ENCODE data around the gene NUDCD3. TPM values are rescaled to one million over a fixed set of nuclear protein-coding genes. Genes with fewer than 3 reads are reported as not detected.

NUDCD3 gene
- total RNA-seq, 1 donor from 2014 or later = 86.8 TPM

DNA sequence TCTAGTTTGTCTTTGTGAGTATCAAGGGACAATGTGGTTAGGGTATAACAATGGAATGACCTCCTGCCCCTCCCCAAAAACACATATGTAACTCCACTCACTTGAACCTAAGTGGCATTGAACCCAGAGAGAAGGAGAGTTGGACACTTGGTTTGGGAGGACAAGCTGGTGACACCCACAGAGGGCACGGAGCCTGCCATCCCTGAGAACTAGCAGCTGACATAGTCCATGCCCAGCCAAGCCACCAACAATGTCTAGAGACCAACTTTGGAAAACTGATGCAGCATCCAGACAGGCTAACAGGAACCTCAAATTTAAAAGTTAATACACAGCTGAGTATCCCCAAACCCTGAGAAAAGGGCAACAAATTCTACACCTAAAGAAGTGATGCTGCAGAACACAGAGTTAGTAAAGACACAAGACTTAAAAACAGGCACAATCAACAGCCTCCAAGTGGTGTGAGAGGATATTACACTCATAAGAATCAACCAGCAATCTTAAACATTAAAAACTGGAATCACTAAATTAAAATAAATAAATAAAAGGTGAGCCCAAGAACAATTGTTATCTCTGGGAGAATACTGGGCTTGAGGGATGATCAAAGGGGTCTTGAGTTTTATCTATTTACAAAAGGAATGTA lies 27.2 kb downstream of the NUDCD3 start:
- Histone ChIP-seq H3K79me2 (ENCODE audit: insufficient read depth, low read length) (peaks cover 77% of the 10 kb centered on the region), H3K9me3 (ENCODE audit: insufficient read depth, low read depth, low read length) (no peaks in the 10 kb centered on the region), H3K36me3 (ENCODE audit: insufficient read depth, low read length) (peaks cover 4% of the 10 kb centered on the region), H3K4me3 (ENCODE audit: insufficient read depth, low read depth, low read length) (no peak overlapping the region), H3K27ac (ENCODE audit: low read depth, low read length) (no peak overlapping the region), H3K27me3 (ENCODE audit: insufficient read depth, low read length) (no peaks in the 10 kb centered on the region), H3K4me2 (ENCODE audit: low read length) (no peak overlapping the region), H4K20me1 (ENCODE audit: insufficient read depth, low read length) (peaks cover 40% of the 10 kb centered on the region), H3K9ac (ENCODE audit: low read length) (no peak overlapping the region), H2AFZ (ENCODE audit: low read depth, low read length) (no peak overlapping the region), H3K4me1 (ENCODE audit: insufficient read depth, low read length) (peaks cover 26% of the 10 kb centered on the region)
- no peaks in the 10 kb centered on the region for H3K27me3 Mint-ChIP-seq (ENCODE audit: low read depth, unreplicated experiment)
- H3K4me1 Mint-ChIP-seq (ENCODE audit: low read depth, unreplicated experiment) = peaks cover 32% of the 10 kb centered on the region
- peaks cover 18% of the 10 kb centered on the region for H3K36me3 Mint-ChIP-seq (ENCODE audit: low read depth, unreplicated experiment)
- no peak overlapping the region for H3K4me3 Mint-ChIP-seq (ENCODE audit: unreplicated experiment)
- FAIRE-seq (no peak), DNase-seq (ENCODE audit: low read depth) (no peak)
- H3K27ac Mint-ChIP-seq (ENCODE audit: unreplicated experiment) = no peak overlapping the region
- H3K9me3 Mint-ChIP-seq (ENCODE audit: unreplicated experiment) = no peaks in the 10 kb centered on the region
- TF ChIP-seq, protein P1, sequence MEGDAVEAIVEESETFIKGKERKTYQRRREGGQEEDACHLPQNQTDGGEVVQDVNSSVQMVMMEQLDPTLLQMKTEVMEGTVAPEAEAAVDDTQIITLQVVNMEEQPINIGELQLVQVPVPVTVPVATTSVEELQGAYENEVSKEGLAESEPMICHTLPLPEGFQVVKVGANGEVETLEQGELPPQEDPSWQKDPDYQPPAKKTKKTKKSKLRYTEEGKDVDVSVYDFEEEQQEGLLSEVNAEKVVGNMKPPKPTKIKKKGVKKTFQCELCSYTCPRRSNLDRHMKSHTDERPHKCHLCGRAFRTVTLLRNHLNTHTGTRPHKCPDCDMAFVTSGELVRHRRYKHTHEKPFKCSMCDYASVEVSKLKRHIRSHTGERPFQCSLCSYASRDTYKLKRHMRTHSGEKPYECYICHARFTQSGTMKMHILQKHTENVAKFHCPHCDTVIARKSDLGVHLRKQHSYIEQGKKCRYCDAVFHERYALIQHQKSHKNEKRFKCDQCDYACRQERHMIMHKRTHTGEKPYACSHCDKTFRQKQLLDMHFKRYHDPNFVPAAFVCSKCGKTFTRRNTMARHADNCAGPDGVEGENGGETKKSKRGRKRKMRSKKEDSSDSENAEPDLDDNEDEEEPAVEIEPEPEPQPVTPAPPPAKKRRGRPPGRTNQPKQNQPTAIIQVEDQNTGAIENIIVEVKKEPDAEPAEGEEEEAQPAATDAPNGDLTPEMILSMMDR (IDR thresholded peaks at IDR 0.05; ENCODE audit: insufficient read depth, low read depth, low read length) = peak; percentile 41
- TF ChIP-seq EZH2 (IDR thresholded peaks at IDR 0.05; ENCODE audit: insufficient read depth, low read length) = no peak

DNA sequence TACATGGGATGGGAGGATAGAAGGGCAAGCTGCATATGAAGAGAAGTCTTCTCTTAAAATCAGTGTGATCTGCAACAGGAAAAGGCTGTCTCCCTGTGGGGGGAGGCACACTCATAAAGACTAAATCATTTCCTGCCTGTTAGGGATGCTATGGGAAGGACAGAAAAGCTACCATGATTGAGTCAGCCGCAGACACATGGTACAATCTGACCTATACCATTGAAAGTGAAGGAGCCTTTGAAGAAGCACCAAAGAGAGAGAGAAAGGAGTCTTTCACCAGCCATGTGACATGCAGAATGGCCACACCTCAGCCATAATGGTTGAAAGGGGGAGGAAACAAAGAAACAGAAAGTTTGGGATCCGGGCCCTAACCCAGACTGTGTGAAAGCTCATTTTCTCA lies 29.1 kb downstream of the NUDCD3 start:
- H3K79me2 ChIP-seq (ENCODE audit: insufficient read depth, low read length) = peaks cover 82% of the 10 kb centered on the region
- H3K9ac ChIP-seq (ENCODE audit: low read length) = no peak overlapping the region
- peaks cover 10% of the 10 kb centered on the region for H3K36me3 Mint-ChIP-seq (ENCODE audit: low read depth, unreplicated experiment)
- no peak overlapping the region for H3K4me3 Mint-ChIP-seq (ENCODE audit: unreplicated experiment)
- H3K4me1 Mint-ChIP-seq (ENCODE audit: low read depth, unreplicated experiment) = peaks cover 31% of the 10 kb centered on the region
- TF ChIP-seq, protein P1 (IDR thresholded peaks at IDR 0.05; ENCODE audit: insufficient read depth, low read depth, low read length) = no peak
- TF ChIP-seq EZH2 (IDR thresholded peaks at IDR 0.05; ENCODE audit: insufficient read depth, low read length) = no peak
- H3K27me3 ChIP-seq (ENCODE audit: insufficient read depth, low read length) = no peaks in the 10 kb centered on the region
- FAIRE-seq (peak; percentile 84), DNase-seq (ENCODE audit: low read depth) (peak; percentile 38)
- peak overlapping the region; percentile 64 for H3K4me2 ChIP-seq (ENCODE audit: low read length)
- no peaks in the 10 kb centered on the region for H3K9me3 ChIP-seq (ENCODE audit: insufficient read depth, low read depth, low read length)
- no peaks in the 10 kb centered on the region for H3K27me3 Mint-ChIP-seq (ENCODE audit: low read depth, unreplicated experiment)
- H3K4me3 ChIP-seq (ENCODE audit: insufficient read depth, low read depth, low read length) = no peak overlapping the region
- peak overlapping the region; percentile 54 for H3K27ac Mint-ChIP-seq (ENCODE audit: unreplicated experiment)
- peaks cover 17% of the 10 kb centered on the region for H3K4me1 ChIP-seq (ENCODE audit: insufficient read depth, low read length)
- H3K27ac ChIP-seq (ENCODE audit: low read depth, low read length) = peak overlapping the region; percentile 42
- H3K9me3 Mint-ChIP-seq (ENCODE audit: unreplicated experiment) = no peaks in the 10 kb centered on the region
- peaks cover 4% of the 10 kb centered on the region for H3K36me3 ChIP-seq (ENCODE audit: insufficient read depth, low read length)
- H4K20me1 ChIP-seq (ENCODE audit: insufficient read depth, low read length) = peaks cover 44% of the 10 kb centered on the region
- no peak overlapping the region for H2AFZ ChIP-seq (ENCODE audit: low read depth, low read length)

DNA sequence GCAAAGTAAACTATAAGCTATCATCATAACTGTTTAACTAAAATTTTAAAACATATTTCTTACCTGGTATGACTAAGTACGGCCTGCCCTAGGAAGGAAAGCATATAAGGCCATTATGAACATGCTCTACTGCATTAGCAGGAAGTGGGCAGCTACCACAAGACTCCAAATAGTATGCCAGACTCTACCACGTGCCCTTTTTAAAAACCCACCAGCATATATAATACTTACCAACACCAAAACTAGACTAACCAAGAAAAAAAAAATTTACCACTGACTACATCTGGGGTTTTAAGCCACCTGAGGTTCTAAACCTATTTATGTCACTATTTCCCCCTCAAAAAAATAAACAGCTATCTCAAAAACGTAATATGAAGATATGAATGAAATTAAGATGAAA lies 30.1 kb downstream of the NUDCD3 start:
- H3K4me3 ChIP-seq (ENCODE audit: insufficient read depth, low read depth, low read length) = no peak overlapping the region
- no peak for DNase-seq (ENCODE audit: low read depth)
- H3K79me2 ChIP-seq (ENCODE audit: insufficient read depth, low read length) = peaks cover 78% of the 10 kb centered on the region
- no peaks in the 10 kb centered on the region for H3K9me3 Mint-ChIP-seq (ENCODE audit: unreplicated experiment)
- no peaks in the 10 kb centered on the region for H3K9me3 ChIP-seq (ENCODE audit: insufficient read depth, low read depth, low read length)
- no peak overlapping the region for H3K4me3 Mint-ChIP-seq (ENCODE audit: unreplicated experiment)
- H4K20me1 ChIP-seq (ENCODE audit: insufficient read depth, low read length) = peaks cover 41% of the 10 kb centered on the region
- peaks cover 4% of the 10 kb centered on the region for H3K36me3 ChIP-seq (ENCODE audit: insufficient read depth, low read length)
- no peak overlapping the region for H3K9ac ChIP-seq (ENCODE audit: low read length)
- H3K27ac Mint-ChIP-seq (ENCODE audit: unreplicated experiment) = peak overlapping the region; percentile 80
- TF ChIP-seq EZH2 (IDR thresholded peaks at IDR 0.05; ENCODE audit: insufficient read depth, low read length) = no peak
- TF ChIP-seq, protein P1 (IDR thresholded peaks at IDR 0.05; ENCODE audit: insufficient read depth, low read depth, low read length) = no peak
- H3K27me3 Mint-ChIP-seq (ENCODE audit: low read depth, unreplicated experiment) = no peaks in the 10 kb centered on the region
- no peak overlapping the region for H3K27ac ChIP-seq (ENCODE audit: low read depth, low read length)
- no peak for FAIRE-seq
- H3K4me1 Mint-ChIP-seq (ENCODE audit: low read depth, unreplicated experiment) = peaks cover 21% of the 10 kb centered on the region
- H3K27me3 ChIP-seq (ENCODE audit: insufficient read depth, low read length) = no peaks in the 10 kb centered on the region
- no peak overlapping the region for H3K4me2 ChIP-seq (ENCODE audit: low read length)
- no peak overlapping the region for H2AFZ ChIP-seq (ENCODE audit: low read depth, low read length)
- peaks cover 5% of the 10 kb centered on the region for H3K36me3 Mint-ChIP-seq (ENCODE audit: low read depth, unreplicated experiment)
- H3K4me1 ChIP-seq (ENCODE audit: insufficient read depth, low read length) = peaks cover 10% of the 10 kb centered on the region
